ENCODE results near the gene PURB. TPM values are rescaled to one million over a fixed set of nuclear protein-coding genes. Genes with fewer than 3 reads are reported as not detected.

Gene PURB
- total RNA-seq, 1 experiment from 2014 or later, result 21.3 TPM

DNA sequence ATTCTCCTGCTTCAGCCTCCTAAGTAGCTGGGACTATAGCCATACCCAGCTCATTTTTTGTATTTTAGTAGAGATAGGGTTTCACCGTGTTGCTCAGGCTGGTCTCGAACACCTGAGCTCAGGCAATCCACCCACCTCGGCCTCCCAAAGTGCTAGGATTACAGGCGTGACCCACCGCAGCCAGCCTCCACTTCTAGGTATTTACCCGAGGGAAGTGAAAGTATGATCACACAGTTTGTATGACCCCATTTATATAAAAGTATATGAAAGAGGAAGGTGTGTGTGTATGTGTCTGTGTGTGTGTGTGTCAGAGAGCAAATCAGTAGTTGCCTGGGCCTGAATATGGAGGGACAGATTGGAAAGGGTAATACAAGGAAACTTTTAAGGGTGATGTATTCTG lies 2.0 kb upstream of the PURB start:
- Histone ChIP-seq H3K9me3 (ENCODE audit: control insufficient read depth, low read depth, low read length) (no peaks in the 10 kb centered on the region), H4K8ac (replicated peaks; ENCODE audit: insufficient read length, low read depth, low read length) (no peak overlapping the region), H2BK5ac (ENCODE audit: insufficient read length, low read length) (no peak overlapping the region), H3K9ac (ENCODE audit: extremely low read depth, insufficient read length, low read length) (no peak overlapping the region), H3K14ac (ENCODE audit: insufficient read depth, low read length) (no peak overlapping the region), H4K20me1 (ENCODE audit: control insufficient read depth, insufficient read depth, insufficient read length) (no peaks in the 10 kb centered on the region), H3K56ac (ENCODE audit: insufficient read length, low read depth, low read length) (no peak overlapping the region), H2BK120ac (ENCODE audit: low read depth, low read length, poor library complexity, severe bottlenecking) (no peak overlapping the region), H3K23me2 (ENCODE audit: insufficient read length, low read depth, low read length, poor library complexity, severe bottlenecking) (peaks cover 12% of the 10 kb centered on the region), H3K27ac (ENCODE audit: insufficient read length, low read depth, low read length) (no peak overlapping the region), H3K27me3 (ENCODE audit: insufficient read depth, low read length) (no peaks in the 10 kb centered on the region), H2BK12ac (ENCODE audit: insufficient read length, low read depth, low read length) (no peak overlapping the region), H3K23ac (ENCODE audit: insufficient read length, low read depth, low read length) (no peak overlapping the region), H4K5ac (ENCODE audit: insufficient read length, low read depth, low read length) (no peak overlapping the region), H2AK5ac (ENCODE audit: insufficient read length, low read length) (no peak overlapping the region), H3K4ac (ENCODE audit: low read depth, low read length) (no peak overlapping the region), H2BK15ac (ENCODE audit: low read depth, low read length) (no peak overlapping the region), H2AFZ (ENCODE audit: low read length) (no peak overlapping the region), H3K79me1 (ENCODE audit: insufficient read depth, low read depth, low read length, poor library complexity, severe bottlenecking) (peaks cover 5% of the 10 kb centered on the region), H2BK20ac (ENCODE audit: low read depth, low read length, poor library complexity, severe bottlenecking) (no peak overlapping the region), H3K79me2 (ENCODE audit: insufficient read depth, low read length) (peaks cover 9% of the 10 kb centered on the region; the same call in 1 of the 2 replicates), H3K4me1 (ENCODE audit: insufficient read depth, low read length) (peaks cover 6% of the 10 kb centered on the region; the same call in 1 of the 2 replicates), H3T11ph (ENCODE audit: low read length) (no peak overlapping the region), H4K91ac (ENCODE audit: insufficient read length, low read depth, low read length) (no peak overlapping the region), H3K18ac (ENCODE audit: insufficient read length, low read depth, low read length) (no peak overlapping the region), H3K4me2 (ENCODE audit: insufficient read depth, insufficient read length, low read length) (no peak overlapping the region)
- WGBS (ENCODE audit: extremely low coverage, insufficient read length, low lambda C conversion rate), result no CpG with 5 or more reads among the region's 6 CpGs
- TF ChIP-seq CTCF (conservative IDR thresholded peaks at IDR 0.05), result no peak
- H3K36me3 Mint-ChIP-seq (ENCODE audit: insufficient read depth in 1 of 3, low read depth in 3 of 3), result peaks cover 13 to 20% (median 20%) of the 10 kb centered on the region in 3 experiments
- H3K4me3 Mint-ChIP-seq, result no peak overlapping the region
- no peaks in the 10 kb centered on the region; a peak in 2 of 5 replicates for H3K9me3 Mint-ChIP-seq
- peaks cover 24 to 27% of the 10 kb centered on the region in 2 experiments for H3K4me1 Mint-ChIP-seq
- DNase-seq, result no peak
- peaks cover 6% of the 10 kb centered on the region for H3K27me3 Mint-ChIP-seq (ENCODE audit: low read depth)
- H3K27ac Mint-ChIP-seq, result no peak overlapping the region

Measured in H9 (cell line).